ENCODE data around the gene DNAJA4.
A peak's percentile ranks its signal among the peaks of the same experiment; 100 is the strongest.

The DNAJA4 gene

GRCh38 chr15:78264304-78265136 is at the start of gene DNAJA4:
TSS of gene DNAJA4 (plus strand) at chr15:78264562. CDS start at chr15:78264764, 202 bp downstream.
- DNase-seq = no peak

GRCh38 chr15:78216276-78217104 is 47.9 kb upstream of the DNAJA4 start:
- no peak for DNase-seq

- no peak for DNase-seq
Measured at GRCh38 chr15:78220713-78221112, 43.6 kb upstream of the DNAJA4 start.

GRCh38 chr15:78222745-78223395 is 41.5 kb upstream of the DNAJA4 start:
- DNase-seq = no peak

GRCh38 chr15:78223396-78224022 is 40.9 kb upstream of the DNAJA4 start:
- no peak for DNase-seq

- DNase-seq = no peak
Measured at GRCh38 chr15:78224023-78224411, 40.3 kb upstream of the DNAJA4 start.

GRCh38 chr15:78225783-78226541 is 38.4 kb upstream of the DNAJA4 start:
- DNase-seq = no peak

- no peak for DNase-seq
Measured at GRCh38 chr15:78228356-78228996, 35.9 kb upstream of the DNAJA4 start.

GRCh38 chr15:78229431-78230406 is 34.6 kb upstream of the DNAJA4 start:
- no peak for DNase-seq

- DNase-seq = no peak
Measured at GRCh38 chr15:78232951-78233350, 31.4 kb upstream of the DNAJA4 start.

- DNase-seq = no peak
Measured at GRCh38 chr15:78233496-78233895, 30.9 kb upstream of the DNAJA4 start.

GRCh38 chr15:78234515-78235040 is 29.8 kb upstream of the DNAJA4 start, which contains the start of gene ACSBG1:
TSS of gene ACSBG1 (minus strand) at chr15:78234565. CDS start at chr15:78234501, 64 bp downstream.
- DNase-seq = no peak

GRCh38 chr15:78236491-78236890 is 27.9 kb upstream of the DNAJA4 start:
- DNase-seq = no peak

- no peak for DNase-seq
Measured at GRCh38 chr15:78237146-78237545, 27.2 kb upstream of the DNAJA4 start.

- DNase-seq = no peak
Measured at GRCh38 chr15:78239811-78240210, 24.6 kb upstream of the DNAJA4 start.

GRCh38 chr15:78241017-78241416 is 23.3 kb upstream of the DNAJA4 start:
- DNase-seq = peak; percentile 66

GRCh38 chr15:78242128-78242527 is 22.2 kb upstream of the DNAJA4 start:
- peak; percentile 17 for DNase-seq

- DNase-seq = no peak
Measured at GRCh38 chr15:78243058-78243457, 21.3 kb upstream of the DNAJA4 start.

- DNase-seq = peak; percentile 54
Measured at GRCh38 chr15:78243491-78243941, 20.8 kb upstream of the DNAJA4 start.

GRCh38 chr15:78244101-78244500 is 20.3 kb upstream of the DNAJA4 start:
- no peak for DNase-seq

All from COR-L47 (cell line).